ENCODE measurements around the gene ARHGEF10L.

ARHGEF10L gene

GRCh38 chr1:17533201-17533600 lies 6.3 kb upstream of the ARHGEF10L start:
- Histone ChIP-seq H3K27ac (peak overlapping the region; percentile 86), H3K4me3 (no peak overlapping the region)
- no peak for DNase-seq (ENCODE audit: low spot score)
- TF ChIP-seq CTCF (IDR thresholded peaks at IDR 0.05): no peak

- TF ChIP-seq CTCF (IDR thresholded peaks at IDR 0.05): no peak
- Histone ChIP-seq H3K27ac (peak overlapping the region; percentile 15 to 86), H3K4me3 (no peak overlapping the region)
- no peak for DNase-seq (ENCODE audit: low spot score)
Observed at GRCh38 chr1:17535300-17535936, 4.1 kb upstream of the ARHGEF10L start.

- Histone ChIP-seq H3K27ac (peak overlapping the region; percentile 98 to 100), H3K4me3 (peak overlapping the region; percentile 22)
- DNase-seq (ENCODE audit: low spot score): peak; percentile 81
- no peak for TF ChIP-seq CTCF (IDR thresholded peaks at IDR 0.05)
Observed at GRCh38 chr1:17538010-17538409, 1.5 kb upstream of the ARHGEF10L start.

GRCh38 chr1:17538428-17539117 lies 925 bp upstream of the ARHGEF10L start:
- DNase-seq (ENCODE audit: low spot score): peak; percentile 83
- peak overlapping the region; percentile 90 for H3K4me3 ChIP-seq
- TF ChIP-seq CTCF (IDR thresholded peaks at IDR 0.05): no peak
- H3K27ac ChIP-seq: peak overlapping the region; percentile 98 to 100

- no peak for TF ChIP-seq CTCF (IDR thresholded peaks at IDR 0.05)
- Histone ChIP-seq H3K4me3 (peak overlapping the region; percentile 90), H3K27ac (peak overlapping the region; percentile 98 to 100)
- no peak for DNase-seq (ENCODE audit: low spot score)
Observed at GRCh38 chr1:17539118-17539476, 401 bp upstream of the ARHGEF10L start.

GRCh38 chr1:17540255-17541001 lies 930 bp downstream of the ARHGEF10L start:
- no peak for TF ChIP-seq CTCF (IDR thresholded peaks at IDR 0.05)
- Histone ChIP-seq H3K27ac (peak overlapping the region; percentile 97 to 100), H3K4me3 (peak overlapping the region; percentile 90)
- peak; percentile 89 for DNase-seq (ENCODE audit: low spot score)

All from coronary artery (tissue), 2 donors.